Esophagus squamous epithelium (tissue), 4 donors: Measurements from ENCODE around the gene BCL7C.

Experiments used
- CTCF ChIP-seq, 6 experiments: fragments of 450-650 bp in 4 of 6; fragments of 200-600 bp in 2 of 6; sonication (generic) in 2 of 6; IDR thresholded peaks; one replicate each; pipeline ENCODE4 v1.5.1; 2016 to 2019; ENCODE audit warnings: antibody characterized with exemption in 6 of 6, mild to moderate bottlenecking in 4 of 6, moderate library complexity in 4 of 6
- POLR2A ChIP-seq, 4 donors: fragments of 450-650 bp; IDR thresholded peaks; one replicate each; pipeline ENCODE4 v1.6.1; 2017; ENCODE audit warnings: antibody characterized with exemption in 4 of 4, mild to moderate bottlenecking in 4 of 4, moderate library complexity in 3 of 4

- no peak for TF ChIP-seq POLR2A (IDR thresholded peaks at IDR 0.05)
- no peak for TF ChIP-seq CTCF (IDR thresholded peaks at IDR 0.05)
Observed at GRCh38 chr16:30837904-30838303, 56.0 kb downstream of the BCL7C start.
